ENCODE results near the gene MSRB3. TPM values are rescaled to one million over a fixed set of nuclear protein-coding genes. Genes with fewer than 3 reads are reported as not detected.

MSRB3 gene
- total and polyA plus RNA-seq, 12 donors = 44.7 to 169 (median 119) TPM

GRCh38 chr12:65392491-65392890 is 114.0 kb downstream of the MSRB3 start:
- DNase-seq = no peak
- H3K27me3 ChIP-seq = no peaks in the 10 kb centered on the region
- 66 to 74% methylated on average over 5 of the region's 5 CpGs for WGBS, 2 donors
- intact Hi-C loops (cut with DNase I) = no loop called here
- peaks cover 0 to 23% (median 0%) of the 10 kb centered on the region in 9 donors for H3K36me3 ChIP-seq
- no peak for TF ChIP-seq CTCF (IDR thresholded peaks at IDR 0.05)
- H3K4me1 ChIP-seq = peaks cover 0 to 14% (median 0%) of the 10 kb centered on the region in 9 donors
- no peak overlapping the region for H3K4me3 ChIP-seq
- ATAC-seq = no peak
- peaks cover 0 to 33% (median 12%) of the 10 kb centered on the region in 11 donors for H3K9me3 ChIP-seq
- H3K27ac ChIP-seq = no peak overlapping the region

- no peak for DNase-seq
- Histone ChIP-seq H3K4me3 (no peak overlapping the region), H3K36me3 (peaks cover 0 to 29% (median 11%) of the 10 kb centered on the region in 9 donors), H3K27me3 (no peaks in the 10 kb centered on the region), H3K4me1 (no peaks in the 10 kb centered on the region), H3K9me3 (peaks cover 0 to 50% (median 6%) of the 10 kb centered on the region in 11 donors), H3K27ac (no peak overlapping the region)
- no peak for TF ChIP-seq CTCF (IDR thresholded peaks at IDR 0.05)
- no peak for ATAC-seq
- intact Hi-C loops (cut with DNase I) = no loop called here
- 92 to 93% methylated on average over 5 of the region's 5 CpGs for WGBS, 2 donors
Observed at GRCh38 chr12:65403188-65403587, 124.7 kb downstream of the MSRB3 start.

- ATAC-seq (no peak), DNase-seq (no peak)
Observed at GRCh38 chr12:65407388-65408149, 129.1 kb downstream of the MSRB3 start.

GRCh38 chr12:65408441-65408840 is 130.0 kb downstream of the MSRB3 start:
- Histone ChIP-seq H3K9me3 (peaks cover 0 to 12% (median 0%) of the 10 kb centered on the region in 11 donors), H3K27me3 (no peaks in the 10 kb centered on the region), H3K36me3 (peaks cover 0 to 29% (median 6%) of the 10 kb centered on the region in 9 donors), H3K4me1 (peaks cover 0 to 15% (median under 1%) of the 10 kb centered on the region in 9 donors), H3K4me3 (no peak overlapping the region), H3K27ac (no peak overlapping the region)
- DNase-seq = no peak
- no peak for TF ChIP-seq CTCF (IDR thresholded peaks at IDR 0.05)
- no peak for ATAC-seq
- WGBS, 2 donors = 91 to 94% methylated on average over 4 of the region's 4 CpGs
- intact Hi-C loops (cut with DNase I) = no loop called here

More at GRCh38 chr12:65407388-65408149, 129.1 kb downstream of the MSRB3 start:
- Histone ChIP-seq H3K9me3 (peaks cover 0 to 19% (median 0%) of the 10 kb centered on the region in 11 donors), H3K4me3 (no peak overlapping the region), H3K27ac (no peak overlapping the region), H3K4me1 (peaks cover 0 to 15% (median 0%) of the 10 kb centered on the region in 9 donors), H3K27me3 (no peaks in the 10 kb centered on the region), H3K36me3 (peaks cover 0 to 29% (median 11%) of the 10 kb centered on the region in 9 donors)
- 95 to 96% methylated on average over 4 of the region's 4 CpGs for WGBS, 2 donors
- no peak for TF ChIP-seq CTCF (IDR thresholded peaks at IDR 0.05)
- intact Hi-C loops (cut with DNase I) = no loop called here
